Ovary (tissue), 9 donors: ENCODE measurements around the gene ARHGEF28. TPM values are rescaled to one million over a fixed set of nuclear protein-coding genes. Genes with fewer than 3 reads are reported as not detected.

ENCODE experiments used
- DNase-seq, 5 donors: peaks; one replicate each; pipeline ENCODE4 v3.0.0-alpha.2; 2019 to 2020
- H3K27ac ChIP-seq, 2 donors: fragments of 200-600 bp; one replicate each; pipeline versions ENCODE4 v1.5.1 to v1.8.0; 2019 to 2022
- H3K27me3 ChIP-seq: fragments of 200-600 bp; one replicate; pipeline ENCODE4 v1.8.0; 2022
- H3K36me3 ChIP-seq: fragments of 200-600 bp; sonication (generic); one replicate; pipeline ENCODE4 v1.5.1; 2019
- H3K4me1 ChIP-seq: one replicate; pipeline ENCODE4 v1.8.1; 2013; ENCODE audit warnings: mild to moderate bottlenecking, moderate library complexity; ENCODE audit not compliant: insufficient read depth
- H3K4me3 ChIP-seq: fragments of 200-600 bp; sonication (generic); one replicate; pipeline ENCODE4 v1.5.1; 2017
- H3K9me3 ChIP-seq, 2 donors: fragments of 200-600 bp in 1 of 2; sonication (generic) in 1 of 2; one replicate each; pipeline versions ENCODE4 v1.5.1 to v1.8.1; 2013 to 2019; ENCODE audit warnings: mild to moderate bottlenecking in 1 of 2, moderate library complexity in 1 of 2
- EP300 ChIP-seq: sonication (generic); formaldehyde crosslinking; IDR thresholded peaks from one replicate; pipeline ENCODE4 v1.6.1; 2017; ENCODE audit warnings: antibody characterized with exemption
- POLR2A ChIP-seq: fragments of 450-650 bp; IDR thresholded peaks from one replicate; pipeline ENCODE4 v1.6.1; 2017; ENCODE audit warnings: antibody characterized with exemption, mild to moderate bottlenecking, moderate library complexity
- WGBS, 3 donors: extraction: QIAGEN DNeasy Blood & Tissue Kit in 1 of 3; methylation state at CpG; one replicate each; pipeline versions ENCODE4 v1.1.5 to v1.1.7; 2013 to 2017; 5-methylcytosine and 5-hydroxymethylcytosine counted together
- intact Hi-C, 4 donors: fragments of 100-400 bp; cut with DNase I; formaldehyde crosslinking; loops; one replicate each; pipeline versions ENCODE4 v1.11.0 to v1.15.1; 2022 to 2023
- polyA plus RNA-seq, 2 donors: library from polyadenylated mRNA; stranded (reverse); fragments of 200-250 nt in 1 of 2; fragments of 350-450 nt in 1 of 2; fragmentation: Illumina TruSeq in 1 of 2; extraction: RNeasy Lipid Tissue Mini Kit (QIAGEN cat#74804) in 1 of 2; gene quantifications; one replicate each; pipeline ENCODE4 v1.2.3, GENCODE V29; 2013 to 2014
- total RNA-seq, 7 donors: library from RNA; depleted of rRNA in 2 of 7; stranded (reverse); fragments of >200 nt in 2 of 7; fragmentation: NEBNext Ultra II Directional in 3 of 7; extraction: Animal tissue kit (Norgen Biotek cat#: 25700) in 3 of 7; gene quantifications; one replicate each; pipeline versions ENCODE4 v1.1.0 to v1.2.4, GENCODE V29; 2016 to 2023
- TF ChIP-seq, protein P1 (sequence below), 3 donors: fragments of 450-650 bp in 2 of 3; fragments of 200-600 bp in 1 of 3; IDR thresholded peaks; one replicate each; pipeline versions ENCODE4 v1.5.1 to v1.8.0; 2016 to 2022; ENCODE audit warnings: antibody characterized with exemption in 3 of 3, mild to moderate bottlenecking in 1 of 3
- donor health status: DM: no; HTN: no; CAD: no; lungs with moderate emphysema.
- donor health status: DM: no; HTN: no; CAD: no.
- donor health status: Bipolar disorder and iron deficiency.
- donor health status: DM: yes; HTN: yes; CAD: no.
- donor health status: DM: no; HTN: no; CAD: no.
- donor health status: DM: yes; HTN: yes; CAD: no.

The ARHGEF28 gene
- total and polyA plus RNA-seq, 9 donors = 21.5 to 75.6 (median 35.0) TPM

DNA sequence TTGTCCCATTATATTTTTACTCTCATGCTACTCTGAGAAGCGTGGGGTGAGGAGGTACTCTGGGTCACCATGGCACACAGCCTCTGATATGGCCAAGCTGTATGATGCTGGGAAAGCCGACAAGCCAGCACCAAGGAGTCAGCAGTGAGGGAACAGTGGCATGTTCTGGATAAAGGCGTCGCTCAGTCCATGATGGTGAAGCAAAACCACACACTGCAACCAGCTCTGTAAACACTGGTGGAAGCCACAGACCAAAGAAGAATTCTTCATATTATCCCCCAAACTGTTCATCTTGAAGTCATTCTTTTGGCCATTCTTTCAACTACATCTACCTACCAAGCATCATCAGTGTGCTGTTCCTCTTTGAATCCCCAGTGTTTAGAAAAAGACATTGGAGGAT, 264.6 kb downstream of the ARHGEF28 start:
- no peaks in the 10 kb centered on the region for H3K36me3 ChIP-seq
- no peak for DNase-seq
- TF ChIP-seq POLR2A = no peak
- no peak for TF ChIP-seq EP300
- TF ChIP-seq, protein P1, sequence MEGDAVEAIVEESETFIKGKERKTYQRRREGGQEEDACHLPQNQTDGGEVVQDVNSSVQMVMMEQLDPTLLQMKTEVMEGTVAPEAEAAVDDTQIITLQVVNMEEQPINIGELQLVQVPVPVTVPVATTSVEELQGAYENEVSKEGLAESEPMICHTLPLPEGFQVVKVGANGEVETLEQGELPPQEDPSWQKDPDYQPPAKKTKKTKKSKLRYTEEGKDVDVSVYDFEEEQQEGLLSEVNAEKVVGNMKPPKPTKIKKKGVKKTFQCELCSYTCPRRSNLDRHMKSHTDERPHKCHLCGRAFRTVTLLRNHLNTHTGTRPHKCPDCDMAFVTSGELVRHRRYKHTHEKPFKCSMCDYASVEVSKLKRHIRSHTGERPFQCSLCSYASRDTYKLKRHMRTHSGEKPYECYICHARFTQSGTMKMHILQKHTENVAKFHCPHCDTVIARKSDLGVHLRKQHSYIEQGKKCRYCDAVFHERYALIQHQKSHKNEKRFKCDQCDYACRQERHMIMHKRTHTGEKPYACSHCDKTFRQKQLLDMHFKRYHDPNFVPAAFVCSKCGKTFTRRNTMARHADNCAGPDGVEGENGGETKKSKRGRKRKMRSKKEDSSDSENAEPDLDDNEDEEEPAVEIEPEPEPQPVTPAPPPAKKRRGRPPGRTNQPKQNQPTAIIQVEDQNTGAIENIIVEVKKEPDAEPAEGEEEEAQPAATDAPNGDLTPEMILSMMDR (IDR thresholded peaks at IDR 0.05) = no peak
- no peak overlapping the region for H3K27ac ChIP-seq
- H3K4me1 ChIP-seq = no peaks in the 10 kb centered on the region
- intact Hi-C loops = no loop called here
- no peaks in the 10 kb centered on the region for H3K27me3 ChIP-seq
- no peak overlapping the region for H3K4me3 ChIP-seq
- WGBS, 3 donors = 96 to 99% (median 98%) methylated on average over 4 of the region's 4 CpGs
- no peaks in the 10 kb centered on the region for H3K9me3 ChIP-seq

DNA sequence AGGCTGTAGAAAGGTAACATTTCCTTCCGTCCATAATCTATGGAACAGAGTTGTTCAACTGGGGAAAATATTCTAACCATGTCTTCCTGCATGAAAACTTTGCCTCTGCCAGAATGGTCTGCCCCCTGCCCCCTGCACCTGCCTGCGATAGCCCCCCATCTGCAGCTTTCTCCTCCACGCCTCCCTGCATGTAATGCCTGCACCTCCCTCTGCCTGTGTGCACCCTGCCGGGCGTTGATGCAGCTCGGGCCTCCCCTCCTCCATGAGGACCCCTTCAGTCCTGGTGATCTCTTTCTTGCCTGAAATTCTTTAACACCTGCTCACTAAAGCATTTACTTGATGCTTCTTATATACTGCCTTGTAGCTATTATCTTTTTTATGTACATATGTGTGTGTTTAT, 266.2 kb downstream of the ARHGEF28 start:
- H3K27me3 ChIP-seq = no peaks in the 10 kb centered on the region
- no peaks in the 10 kb centered on the region for H3K4me1 ChIP-seq
- H3K9me3 ChIP-seq = no peaks in the 10 kb centered on the region
- TF ChIP-seq EP300 (no peak), POLR2A (no peak)
- TF ChIP-seq, protein P1 (IDR thresholded peaks at IDR 0.05) = no peak
- intact Hi-C loops = no loop called here
- no peaks in the 10 kb centered on the region for H3K36me3 ChIP-seq
- no peak overlapping the region for H3K27ac ChIP-seq
- WGBS, 3 donors = 92 to 97% (median 95%) methylated on average over 6 of the region's 6 CpGs
- H3K4me3 ChIP-seq = no peak overlapping the region
- DNase-seq = no peak

DNA sequence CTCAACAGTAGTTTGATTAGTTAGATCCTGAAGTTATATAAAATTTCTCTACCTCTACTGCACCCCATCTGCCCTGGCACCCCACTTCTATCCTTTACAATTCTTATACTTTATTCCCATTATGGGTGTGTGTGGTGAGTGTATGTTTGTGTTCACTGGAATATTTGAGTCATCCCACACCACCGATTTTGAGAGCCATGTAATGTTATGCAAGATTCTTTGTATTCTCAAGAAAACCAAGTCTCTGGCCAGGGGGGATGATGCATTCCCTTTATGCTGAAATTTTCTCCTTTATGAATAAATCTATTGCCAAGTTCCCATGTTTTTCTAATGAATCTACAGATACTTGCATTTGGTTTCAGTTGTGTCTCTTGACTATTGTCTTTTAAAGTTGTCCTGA, 266.8 kb downstream of the ARHGEF28 start:
- WGBS, 3 donors = 37 to 54% (median 44%) methylated on average over 1 of the region's 1 CpG
- Histone ChIP-seq H3K4me1 (no peaks in the 10 kb centered on the region), H3K27ac (no peak overlapping the region), H3K4me3 (no peak overlapping the region), H3K9me3 (no peaks in the 10 kb centered on the region), H3K36me3 (no peaks in the 10 kb centered on the region), H3K27me3 (no peaks in the 10 kb centered on the region)
- intact Hi-C loops = no loop called here
- no peak for TF ChIP-seq POLR2A
- TF ChIP-seq, protein P1 (IDR thresholded peaks at IDR 0.05) = no peak
- no peak for TF ChIP-seq EP300
- no peak for DNase-seq

DNA sequence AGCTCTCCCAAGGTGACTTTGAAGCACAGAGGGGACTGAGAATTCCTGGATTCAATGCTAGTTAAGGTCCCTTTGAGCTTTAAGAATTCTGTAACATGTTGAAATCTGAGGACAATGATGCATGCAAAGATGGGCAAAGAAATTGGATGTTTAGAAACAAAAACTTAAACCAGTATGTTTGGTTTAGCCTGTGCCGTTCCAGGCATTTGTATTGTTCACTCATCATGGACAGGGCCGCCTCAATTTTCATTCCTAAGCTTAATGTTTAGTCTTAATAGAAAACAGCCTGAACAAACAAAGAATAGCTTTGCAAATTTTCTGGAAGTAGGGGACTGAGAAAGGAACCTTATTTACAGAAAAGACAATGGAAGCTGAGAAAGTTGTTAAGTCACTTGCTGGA, 267.8 kb downstream of the ARHGEF28 start:
- no peaks in the 10 kb centered on the region for H3K27me3 ChIP-seq
- no peaks in the 10 kb centered on the region for H3K4me1 ChIP-seq
- H3K36me3 ChIP-seq = no peaks in the 10 kb centered on the region
- WGBS, 3 donors = 19 to 61% (median 40%) methylated on average over 2 of the region's 2 CpGs
- no peak overlapping the region for H3K27ac ChIP-seq
- TF ChIP-seq EP300 = no peak
- TF ChIP-seq POLR2A = no peak
- TF ChIP-seq, protein P1 (IDR thresholded peaks at IDR 0.05) = no peak
- DNase-seq = no peak
- intact Hi-C loops = no loop called here
- H3K4me3 ChIP-seq = no peak overlapping the region
- no peaks in the 10 kb centered on the region for H3K9me3 ChIP-seq

DNA sequence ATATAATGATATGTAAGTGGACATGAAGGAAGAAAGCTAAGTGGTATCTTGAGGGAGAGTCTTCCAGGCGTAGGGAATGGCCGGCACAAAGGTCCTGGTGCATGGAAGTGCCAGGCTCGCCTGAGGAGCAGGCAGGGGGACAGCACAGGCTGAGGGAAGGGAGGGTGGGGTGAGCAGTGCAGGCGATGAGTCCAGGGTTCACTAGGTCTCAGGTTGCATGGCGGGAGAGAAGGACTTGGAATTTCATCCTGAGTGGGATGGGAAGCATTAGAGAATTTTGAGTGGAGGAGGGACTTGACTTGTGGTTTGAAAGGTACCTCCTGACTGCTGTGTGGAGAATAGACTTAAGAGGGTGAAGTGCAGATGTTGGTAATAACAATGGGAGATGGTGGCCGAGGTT, 268.9 kb downstream of the ARHGEF28 start:
- intact Hi-C loops = no loop called here

More for the DNA sequence above, 268.9 kb downstream of the ARHGEF28 start:
- H3K4me3 ChIP-seq = no peak overlapping the region
- 84 to 94% (median 90%) methylated on average over 6 of the region's 6 CpGs for WGBS, 3 donors
- no peak overlapping the region for H3K27ac ChIP-seq
- no peaks in the 10 kb centered on the region for H3K27me3 ChIP-seq
- no peak for DNase-seq
- no peaks in the 10 kb centered on the region for H3K36me3 ChIP-seq
- no peaks in the 10 kb centered on the region for H3K4me1 ChIP-seq
- TF ChIP-seq, protein P1 (IDR thresholded peaks at IDR 0.05) = no peak
- TF ChIP-seq POLR2A = no peak
- TF ChIP-seq EP300 = no peak
- no peaks in the 10 kb centered on the region for H3K9me3 ChIP-seq
